HepG2 (cell line): Measurements from ENCODE around the gene DSG2. TPM values are rescaled to one million over a fixed set of nuclear protein-coding genes. Genes with fewer than 3 reads are reported as not detected.

Source experiments
- ARID4A ChIP-seq: sonication (generic); formaldehyde crosslinking; IDR thresholded peaks from 2 replicates; pipeline ENCODE4 v1.5.0; 2020; ENCODE audit warnings: mild to moderate bottlenecking, missing genetic modification reagents, borderline replicate concordance
- GMEB2 ChIP-seq: IDR thresholded peaks from 2 replicates; pipeline ENCODE4 v1.6.1; 2016; ENCODE audit warnings: missing biosample characterization, missing genetic modification reagents, low read depth
- HNF4A ChIP-seq: sonication (generic); formaldehyde crosslinking; IDR thresholded peaks from 2 replicates; pipeline ENCODE4 v1.4.0; 2020; ENCODE audit warnings: missing genetic modification reagents
- HOXA7 ChIP-seq: sonication (generic); formaldehyde crosslinking; IDR thresholded peaks from 2 replicates; pipeline ENCODE4 v1.8.1; 2022; ENCODE audit warnings: mild to moderate bottlenecking, missing genetic modification reagents, moderate library complexity
- ISX ChIP-seq: sonication (generic); formaldehyde crosslinking; conservative IDR thresholded peaks from 2 replicates; pipeline ENCODE4 v1.5.0; 2020; ENCODE audit warnings: missing genetic modification reagents
- MTA1 ChIP-seq: sonication (generic); formaldehyde crosslinking; IDR thresholded peaks from 2 replicates; pipeline ENCODE4 v1.4.0; 2020; ENCODE audit warnings: missing genetic modification reagents, mild to moderate bottlenecking, borderline replicate concordance
- MZF1 ChIP-seq: sonication (generic); formaldehyde crosslinking; IDR thresholded peaks from 2 replicates; pipeline ENCODE4 v1.8.1; 2023; ENCODE audit warnings: mild to moderate bottlenecking, missing genetic modification reagents, borderline replicate concordance
- NAIF1 ChIP-seq: sonication (generic); formaldehyde crosslinking; IDR thresholded peaks from 2 replicates; pipeline ENCODE4 v1.5.0; 2020; ENCODE audit warnings: mild to moderate bottlenecking, missing genetic modification reagents, borderline replicate concordance
- NR2F6 ChIP-seq, 2 experiments: IDR thresholded peaks; 2 replicates each; pipeline ENCODE4 v1.6.1; 2016; ENCODE audit warnings: antibody characterized with exemption in 1 of 2, mild to moderate bottlenecking in 1 of 2
- RAD21 ChIP-seq: fragments of 450-650 bp; formaldehyde crosslinking; IDR thresholded peaks from 2 replicates; pipeline ENCODE4 v1.5.0; 2020; ENCODE audit warnings: mild to moderate bottlenecking
- RCOR2 ChIP-seq: IDR thresholded peaks from 2 replicates; pipeline ENCODE4 v1.6.1; 2016; ENCODE audit warnings: missing biosample characterization, missing genetic modification reagents
- SRSF9 ChIP-seq: fragments of 200-400 bp; formaldehyde crosslinking; IDR thresholded peaks from 2 replicates; pipeline ENCODE4 v1.6.1; 2018; ENCODE audit warnings: borderline replicate concordance, mild to moderate bottlenecking, low read depth, low read length; ENCODE audit not compliant: insufficient read depth, poor library complexity, severe bottlenecking
- STAT5B ChIP-seq: sonication (generic); formaldehyde crosslinking; IDR thresholded peaks from 2 replicates; pipeline ENCODE4 v1.4.0; 2020; ENCODE audit warnings: missing genetic modification reagents
- TOE1 ChIP-seq: sonication (generic); formaldehyde crosslinking; IDR thresholded peaks from 2 replicates; pipeline ENCODE4 v1.4.0; 2020; ENCODE audit warnings: mild to moderate bottlenecking, missing genetic modification reagents
- UBTF ChIP-seq: sonication (generic); formaldehyde crosslinking; IDR thresholded peaks from 2 replicates; pipeline ENCODE4 v1.4.0; 2020; ENCODE audit warnings: mild to moderate bottlenecking, missing genetic modification reagents
- ZFP37 ChIP-seq: sonication (generic); formaldehyde crosslinking; IDR thresholded peaks from 2 replicates; pipeline ENCODE4 v1.4.0; 2020; ENCODE audit warnings: missing genetic modification reagents, borderline replicate concordance
- ZNF275 ChIP-seq: sonication (generic); formaldehyde crosslinking; IDR thresholded peaks from 2 replicates; pipeline ENCODE4 v1.8.0; 2022; ENCODE audit warnings: missing genetic modification reagents, mild to moderate bottlenecking, inconsistent platforms, borderline replicate concordance
- ZNF276 ChIP-seq: sonication (generic); formaldehyde crosslinking; IDR thresholded peaks from 2 replicates; pipeline ENCODE4 v1.4.0; 2020; ENCODE audit warnings: mild to moderate bottlenecking, low read depth, missing genetic modification reagents
- polyA plus RNA-seq, 8 experiments: library from polyadenylated mRNA; depleted of rRNA in 3 of 8; stranded (reverse) in 7 of 8; unstranded in 1 of 8; fragments of >200 nt; fragmentation: Illumina TruSeq in 4 of 8; extraction: Trizol in 4 of 8; gene quantifications; 2 replicates each; pipeline versions ENCODE4 v1.2.1 to v1.2.3, GENCODE V29; 2011 to 2016; ENCODE audit warnings: low read depth in 4 of 8, missing spikeins in 1 of 8, mixed read lengths in 1 of 8; ENCODE audit not compliant: insufficient read depth in 1 of 8
- total RNA-seq, 5 experiments: library from RNA; depleted of rRNA; stranded (reverse); fragments of >200 nt; fragmentation: Illumina TruSeq; extraction: Trizol; gene quantifications; 2 replicates each; pipeline ENCODE4 v1.2.3, GENCODE V29; 2016; ENCODE audit warnings: low read depth in 1 of 5

DSG2 gene
- total and polyA plus RNA-seq, 2 of the 13 experiments (the other 11 are each of a cell fraction or from before 2014, with no cell fraction given) = 23.3 to 66.7 TPM

GRCh38 chr18:31512203-31512764, 14.3 kb downstream of the DSG2 start (continued):
- TF ChIP-seq GMEB2 (CRISPR knock-in tag) (no peak), RCOR2 (peak; percentile 81), TOE1 (CRISPR knock-in tag) (peak; percentile 89; the same call in 1 of the 2 replicates), ARID4A (peak; percentile 82; the same call in 1 of the 2 replicates), ISX (CRISPR knock-in tag) (no peak), ZFP37 (CRISPR knock-in tag) (no peak), UBTF (no peak), HNF4A (CRISPR knock-in tag) (peak; percentile 83), SRSF9 (no peak), STAT5B (CRISPR knock-in tag) (no peak), HOXA7 (no peak), NAIF1 (CRISPR knock-in tag) (peak; percentile 73; the same call in 1 of the 2 replicates), ZNF276 (CRISPR knock-in tag) (no peak), MZF1 (CRISPR knock-in tag) (no peak), RAD21 (no peak), ZNF275 (no peak), NR2F6 (IDR thresholded peaks at IDR 0.05) (peak; percentile 99), NR2F6 (CRISPR knock-in tag; IDR thresholded peaks at IDR 0.05) (peak; percentile 98), MTA1 (CRISPR knock-in tag) (no peak)
